Stomach smooth muscle (tissue), 2 donors: Measurements from ENCODE around the gene UBA1.

ENCODE experiments used
- H3K27ac ChIP-seq: one replicate; pipeline ENCODE4 v1.7.0; 2013; ENCODE audit warnings: mild to moderate bottlenecking, low read length, inconsistent platforms
- H3K27me3 ChIP-seq, 2 donors: one replicate each; pipeline ENCODE4 v1.7.0; 2013; ENCODE audit warnings: low read length in 2 of 2; ENCODE audit not compliant: insufficient read depth in 2 of 2, control insufficient read depth in 1 of 2
- H3K36me3 ChIP-seq, 2 donors: one replicate each; pipeline ENCODE4 v1.7.0; 2013; ENCODE audit warnings: low read length in 2 of 2; ENCODE audit not compliant: control insufficient read depth in 2 of 2, insufficient read depth in 2 of 2
- H3K4me1 ChIP-seq: one replicate; pipeline ENCODE4 v1.7.0; 2013; ENCODE audit warnings: low read length; ENCODE audit not compliant: control insufficient read depth, insufficient read depth
- H3K4me3 ChIP-seq, 2 donors: one replicate each; pipeline ENCODE4 v1.7.0; 2013; ENCODE audit warnings: low read length in 2 of 2
- H3K9ac ChIP-seq, 2 donors: one replicate each; pipeline ENCODE4 v1.7.0; 2013; ENCODE audit warnings: low read length in 2 of 2, mild to moderate bottlenecking in 1 of 2
- H3K9me3 ChIP-seq, 2 donors: one replicate each; pipeline ENCODE4 v1.7.0; 2013; ENCODE audit warnings: low read length in 2 of 2; ENCODE audit not compliant: control insufficient read depth in 2 of 2
- donor health status: healthy.
- donor health status: Pancreatic carcinoma.

Gene UBA1

DNA sequence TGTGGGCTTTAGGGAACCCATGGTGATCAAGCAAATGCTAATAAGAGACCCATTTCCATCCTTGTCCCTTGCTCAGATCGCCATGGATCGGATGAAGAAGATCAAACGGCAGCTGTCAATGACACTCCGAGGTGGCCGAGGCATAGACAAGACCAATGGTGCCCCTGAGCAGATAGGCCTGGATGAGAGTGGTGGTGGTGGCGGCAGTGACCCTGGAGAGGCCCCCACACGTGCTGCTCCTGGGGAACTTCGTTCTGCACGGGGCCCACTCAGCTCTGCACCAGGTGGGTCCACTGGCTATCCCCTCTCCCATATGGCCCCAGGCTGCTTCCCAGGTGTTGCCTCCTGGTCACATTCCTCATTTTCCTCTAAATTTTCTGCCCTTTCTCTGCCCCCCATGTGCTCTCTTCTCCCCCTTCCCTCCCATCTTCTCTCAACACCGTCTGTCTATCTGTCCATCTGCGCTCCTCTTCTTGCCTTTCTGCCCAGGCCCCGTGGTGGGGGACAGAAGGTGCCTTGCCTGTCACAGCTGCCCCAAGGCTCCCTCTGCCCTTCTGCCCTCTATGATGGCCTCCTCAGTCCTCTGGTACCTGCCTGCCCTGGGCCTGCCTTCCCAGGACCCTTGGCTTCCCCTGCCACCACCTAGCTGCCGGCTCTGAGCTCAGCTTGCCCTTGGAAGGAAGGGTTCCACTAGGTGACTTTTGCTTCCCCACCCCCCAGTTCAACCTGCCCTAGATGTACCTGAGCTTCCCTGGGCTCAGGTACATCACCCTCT, 30.0 kb downstream of the UBA1 start:
- H3K4me3 ChIP-seq = no peak overlapping the region
- peaks cover 33 to 41% of the 10 kb centered on the region in 2 donors for H3K36me3 ChIP-seq
- no peak overlapping the region for H3K9ac ChIP-seq
- H3K9me3 ChIP-seq = no peaks in the 10 kb centered on the region
- H3K4me1 ChIP-seq = peaks cover 20% of the 10 kb centered on the region
- H3K27ac ChIP-seq = no peak overlapping the region
- peaks cover 0 to 5% of the 10 kb centered on the region in 2 donors for H3K27me3 ChIP-seq

DNA sequence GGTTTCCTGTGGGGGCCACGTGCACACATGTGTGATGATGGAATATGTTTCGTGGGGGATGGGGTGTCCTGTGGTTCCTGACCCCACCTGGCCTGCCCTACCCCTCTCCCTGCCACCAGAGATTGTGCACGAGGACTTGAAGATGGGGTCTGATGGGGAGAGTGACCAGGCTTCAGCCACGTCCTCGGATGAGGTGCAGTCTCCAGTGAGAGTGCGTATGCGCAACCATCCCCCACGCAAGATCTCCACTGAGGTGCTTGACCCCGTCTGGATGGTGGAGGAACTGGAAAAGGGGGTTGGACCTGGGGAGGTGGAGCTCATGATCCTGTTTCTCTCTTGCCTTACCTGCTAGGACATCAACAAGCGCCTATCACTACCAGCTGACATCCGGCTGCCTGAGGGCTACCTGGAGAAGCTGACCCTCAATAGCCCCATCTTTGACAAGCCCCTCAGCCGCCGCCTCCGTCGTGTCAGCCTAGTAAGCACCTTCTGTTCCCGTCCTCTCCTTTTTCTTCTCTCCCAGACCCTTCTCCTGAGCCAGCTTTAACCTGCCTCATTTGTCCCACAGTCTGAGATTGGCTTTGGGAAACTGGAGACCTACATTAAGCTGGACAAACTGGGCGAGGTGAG, 30.8 kb downstream of the UBA1 start:
- Histone ChIP-seq H3K4me1 (peaks cover 17% of the 10 kb centered on the region), H3K9ac (no peak overlapping the region), H3K9me3 (no peaks in the 10 kb centered on the region), H3K27me3 (peaks cover 0 to 6% of the 10 kb centered on the region in 2 donors), H3K27ac (no peak overlapping the region), H3K36me3 (peaks cover 34 to 43% of the 10 kb centered on the region in 2 donors), H3K4me3 (no peak overlapping the region)

DNA sequence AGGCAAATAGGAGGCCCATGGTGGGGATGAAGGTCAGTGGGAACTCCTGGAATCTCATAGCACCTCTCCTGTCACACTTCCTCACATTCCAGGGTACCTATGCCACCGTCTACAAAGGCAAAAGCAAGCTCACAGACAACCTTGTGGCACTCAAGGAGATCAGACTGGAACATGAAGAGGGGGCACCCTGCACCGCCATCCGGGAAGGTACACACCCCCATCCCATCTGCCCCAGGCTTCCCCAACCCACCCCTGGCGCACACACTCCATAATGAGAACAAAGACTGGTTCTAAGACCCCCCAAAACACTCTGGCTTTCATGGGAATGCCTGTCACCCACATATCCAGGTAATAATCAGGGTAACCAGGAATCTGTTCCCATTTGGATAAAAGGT, 31.3 kb downstream of the UBA1 start:
- Histone ChIP-seq H3K4me3 (no peak overlapping the region), H3K27ac (no peak overlapping the region), H3K36me3 (peaks cover 34 to 43% of the 10 kb centered on the region in 2 donors)

DNA sequence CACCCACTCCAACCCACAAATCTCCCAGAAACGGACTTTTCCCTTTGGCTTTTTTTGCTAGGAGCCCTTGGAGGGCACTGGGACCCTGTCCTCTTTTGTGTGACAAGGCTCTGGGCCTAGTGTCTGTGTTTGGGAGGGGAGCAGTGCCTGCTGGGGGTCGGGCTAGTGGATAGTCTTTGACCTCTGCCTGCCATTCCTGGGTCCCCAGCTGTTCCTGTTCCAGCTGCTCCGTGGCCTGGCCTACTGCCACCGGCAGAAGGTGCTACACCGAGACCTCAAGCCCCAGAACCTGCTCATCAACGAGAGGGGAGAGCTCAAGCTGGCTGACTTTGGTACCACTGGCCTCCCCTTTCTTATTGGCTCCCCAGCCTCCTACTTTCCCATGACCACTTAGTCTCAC, 32.4 kb downstream of the UBA1 start:
- Histone ChIP-seq H3K9ac (no peak overlapping the region), H3K9me3 (no peaks in the 10 kb centered on the region), H3K36me3 (peaks cover 34 to 43% of the 10 kb centered on the region in 2 donors), H3K4me3 (no peak overlapping the region), H3K27me3 (peaks cover 0 to 11% of the 10 kb centered on the region in 2 donors), H3K4me1 (no peaks in the 10 kb centered on the region), H3K27ac (no peak overlapping the region)

More for the DNA sequence above, 31.3 kb downstream of the UBA1 start:
- no peak overlapping the region for H3K9ac ChIP-seq
- peaks cover 12% of the 10 kb centered on the region for H3K4me1 ChIP-seq
- no peaks in the 10 kb centered on the region for H3K9me3 ChIP-seq
- peaks cover 0 to 6% of the 10 kb centered on the region in 2 donors for H3K27me3 ChIP-seq

DNA sequence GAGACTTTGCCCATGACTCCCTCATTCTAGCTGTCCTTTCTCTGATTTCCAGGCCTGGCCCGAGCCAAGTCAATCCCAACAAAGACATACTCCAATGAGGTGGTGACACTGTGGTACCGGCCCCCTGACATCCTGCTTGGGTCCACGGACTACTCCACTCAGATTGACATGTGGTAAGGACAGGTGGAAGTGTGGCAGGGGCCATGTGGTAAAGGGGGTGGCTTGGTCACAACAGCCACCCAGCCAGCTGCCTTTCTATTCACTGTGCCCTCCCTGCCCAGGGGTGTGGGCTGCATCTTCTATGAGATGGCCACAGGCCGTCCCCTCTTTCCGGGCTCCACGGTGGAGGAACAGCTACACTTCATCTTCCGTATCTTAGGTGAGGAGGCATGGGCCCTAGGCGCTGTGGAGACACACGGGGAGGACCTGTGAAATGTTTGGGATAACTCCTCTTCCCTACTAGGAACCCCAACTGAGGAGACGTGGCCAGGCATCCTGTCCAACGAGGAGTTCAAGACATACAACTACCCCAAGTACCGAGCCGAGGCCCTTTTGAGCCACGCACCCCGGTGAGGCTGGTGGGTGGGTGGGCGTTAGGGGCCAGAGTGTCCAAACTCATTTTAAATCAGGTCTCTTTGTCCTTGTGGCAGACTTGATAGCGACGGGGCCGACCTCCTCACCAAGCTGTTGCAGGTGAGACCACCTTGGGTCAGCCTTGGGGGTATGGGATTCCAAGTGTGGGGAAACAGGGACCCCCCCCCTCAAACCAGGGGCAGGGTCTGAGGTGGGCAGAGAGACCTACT, 33.1 kb downstream of the UBA1 start:
- Histone ChIP-seq H3K9me3 (no peaks in the 10 kb centered on the region), H3K27ac (no peak overlapping the region), H3K9ac (no peak overlapping the region), H3K4me1 (no peaks in the 10 kb centered on the region), H3K27me3 (peaks cover 0 to 13% of the 10 kb centered on the region in 2 donors), H3K36me3 (peaks cover 34 to 43% of the 10 kb centered on the region in 2 donors), H3K4me3 (no peak overlapping the region)

DNA sequence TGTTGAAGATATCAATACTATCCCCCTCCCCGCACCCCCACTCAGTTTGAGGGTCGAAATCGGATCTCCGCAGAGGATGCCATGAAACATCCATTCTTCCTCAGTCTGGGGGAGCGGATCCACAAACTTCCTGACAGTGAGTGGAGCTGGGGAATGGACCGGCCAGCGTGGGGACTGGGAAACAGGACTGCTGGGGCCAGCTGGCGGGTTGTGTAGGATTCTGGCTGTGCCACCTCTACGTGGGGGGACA, 33.6 kb downstream of the UBA1 start:
- Histone ChIP-seq H3K27ac (no peak overlapping the region), H3K27me3 (peaks cover 0 to 11% of the 10 kb centered on the region in 2 donors), H3K36me3 (peaks cover 34 to 43% of the 10 kb centered on the region in 2 donors), H3K4me1 (no peaks in the 10 kb centered on the region), H3K4me3 (no peak overlapping the region), H3K9me3 (no peaks in the 10 kb centered on the region), H3K9ac (no peak overlapping the region)

DNA sequence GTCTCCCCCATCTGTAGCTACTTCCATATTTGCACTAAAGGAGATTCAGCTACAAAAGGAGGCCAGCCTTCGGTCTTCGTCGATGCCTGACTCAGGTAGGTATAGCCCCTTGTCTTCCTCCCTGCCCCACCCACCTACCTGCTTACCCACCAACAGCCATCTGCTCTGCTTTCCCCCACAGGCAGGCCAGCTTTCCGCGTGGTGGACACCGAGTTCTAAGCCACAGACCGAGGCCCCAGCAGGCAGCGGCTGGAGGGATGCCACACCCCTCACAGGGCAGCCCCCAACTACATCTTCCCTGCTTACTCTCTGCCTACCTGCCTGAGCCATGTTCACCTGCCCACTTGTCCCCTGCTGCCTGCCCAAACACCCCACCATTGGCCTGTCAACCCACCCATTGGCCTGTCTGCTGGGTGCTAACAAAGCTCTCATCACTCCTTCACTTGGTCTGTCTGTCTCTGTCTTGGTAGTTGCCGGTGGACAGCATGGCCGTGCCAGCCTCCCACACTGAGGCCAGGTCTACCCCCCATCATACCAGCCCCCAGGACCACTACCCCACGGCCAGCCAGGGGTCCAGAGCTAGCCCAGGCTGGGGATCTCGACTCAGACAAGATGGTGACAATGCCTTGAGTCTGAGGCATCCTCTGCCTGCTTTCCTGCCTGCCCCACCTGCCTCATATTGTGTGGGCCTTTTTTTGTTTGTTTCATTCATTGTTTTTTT, 35.1 kb downstream of the UBA1 start:
- no peaks in the 10 kb centered on the region for H3K9me3 ChIP-seq
- peaks cover 0 to 14% of the 10 kb centered on the region in 2 donors for H3K27me3 ChIP-seq
- no peak overlapping the region for H3K27ac ChIP-seq
- no peaks in the 10 kb centered on the region for H3K4me1 ChIP-seq
- H3K36me3 ChIP-seq = peaks cover 33 to 39% of the 10 kb centered on the region in 2 donors
- H3K9ac ChIP-seq = no peak overlapping the region
- H3K4me3 ChIP-seq = no peak overlapping the region

DNA sequence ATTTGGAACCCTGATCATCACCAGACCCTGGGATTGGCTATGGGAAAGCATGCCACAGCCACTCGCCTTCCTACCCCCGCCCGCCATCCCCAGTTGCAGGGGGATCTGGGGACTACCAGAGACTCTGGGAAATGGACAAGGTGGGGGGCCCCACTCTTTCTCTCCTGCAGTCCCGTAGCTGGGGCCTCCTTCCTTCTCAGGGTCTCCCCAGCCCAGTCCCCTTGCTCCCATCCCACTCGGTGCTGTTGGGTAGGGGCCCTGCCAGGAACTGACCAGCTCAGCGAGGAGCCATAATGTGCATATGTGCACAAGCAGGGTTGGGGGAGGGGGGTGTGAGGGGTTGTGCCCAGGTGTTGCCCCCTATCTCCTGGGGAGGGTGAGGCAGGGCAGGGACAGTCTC, 35.8 kb downstream of the UBA1 start:
- H3K4me1 ChIP-seq = no peaks in the 10 kb centered on the region
- H3K27ac ChIP-seq = no peak overlapping the region
- H3K9ac ChIP-seq = no peak overlapping the region
- H3K36me3 ChIP-seq = peaks cover 26 to 32% of the 10 kb centered on the region in 2 donors
- H3K4me3 ChIP-seq = no peak overlapping the region
- peaks cover 0 to 12% of the 10 kb centered on the region in 2 donors for H3K27me3 ChIP-seq
- H3K9me3 ChIP-seq = no peaks in the 10 kb centered on the region

DNA sequence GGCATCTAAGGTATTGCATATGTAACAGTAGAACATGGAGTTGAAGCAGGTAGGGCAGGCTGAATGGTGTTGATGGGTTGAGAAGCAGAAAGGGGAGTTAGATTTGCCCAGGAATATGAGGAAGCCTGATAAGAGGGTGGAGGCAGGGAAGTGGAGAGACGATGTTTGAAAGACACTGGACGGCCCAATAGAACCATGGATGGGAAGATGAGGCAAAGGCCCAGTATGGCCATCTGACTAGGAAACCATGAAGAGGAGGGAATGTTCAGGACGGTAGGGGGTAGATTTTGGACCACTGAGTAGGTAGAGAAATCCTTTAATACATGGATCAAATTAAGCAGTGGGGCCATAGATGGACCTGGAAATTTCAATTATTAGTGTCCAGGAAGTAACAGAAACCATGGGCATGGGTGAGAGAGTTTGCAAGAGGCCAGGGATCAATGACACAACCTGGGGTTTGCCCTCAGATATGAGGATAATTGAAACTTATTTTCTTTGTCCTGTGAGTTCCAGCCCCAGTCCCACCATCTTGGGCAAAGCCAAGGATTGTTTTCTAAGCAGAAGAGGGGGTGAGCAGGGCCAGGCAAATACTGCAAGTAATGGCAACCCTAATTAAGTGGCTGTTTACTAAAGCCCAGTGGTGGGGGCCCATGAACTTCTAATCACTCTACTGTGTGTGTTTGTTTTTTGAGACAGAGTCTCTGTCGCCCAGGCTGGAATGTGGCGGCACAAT, 36.7 kb downstream of the UBA1 start:
- Histone ChIP-seq H3K9ac (no peak overlapping the region), H3K27me3 (peaks cover 0 to 12% of the 10 kb centered on the region in 2 donors), H3K9me3 (no peaks in the 10 kb centered on the region), H3K4me1 (no peaks in the 10 kb centered on the region), H3K36me3 (peaks cover 17 to 25% of the 10 kb centered on the region in 2 donors), H3K27ac (no peak overlapping the region), H3K4me3 (no peak overlapping the region)

DNA sequence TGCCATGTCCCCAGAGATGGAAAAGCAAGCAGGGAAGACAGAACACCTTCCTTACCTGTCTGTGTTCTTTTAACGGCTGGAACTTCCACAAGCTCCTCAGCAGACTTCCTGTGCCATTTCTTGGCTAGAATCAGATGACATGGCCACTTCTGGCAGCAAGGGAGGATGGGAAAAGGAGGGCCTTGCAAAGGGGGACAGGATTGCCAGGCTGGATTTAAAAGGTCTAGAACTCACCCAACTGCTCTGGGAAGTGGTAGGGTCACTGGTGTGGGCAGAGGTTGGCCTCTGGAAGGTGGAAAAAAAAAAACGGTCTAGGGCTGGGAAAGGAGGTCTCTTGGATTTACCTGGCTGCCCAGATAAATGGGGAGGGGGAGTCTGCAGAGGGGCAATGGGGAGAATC, 37.5 kb downstream of the UBA1 start:
- Histone ChIP-seq H3K9me3 (no peaks in the 10 kb centered on the region), H3K4me3 (no peak overlapping the region), H3K27ac (no peak overlapping the region)

More for the DNA sequence above, 37.5 kb downstream of the UBA1 start:
- peaks cover 9 to 17% of the 10 kb centered on the region in 2 donors for H3K36me3 ChIP-seq
- H3K4me1 ChIP-seq = peaks cover 3% of the 10 kb centered on the region
- peaks cover 0 to 12% of the 10 kb centered on the region in 2 donors for H3K27me3 ChIP-seq
- H3K9ac ChIP-seq = no peak overlapping the region
